SU-DHL-6 (cell line): ENCODE results near the gene ST3GAL6.

Experiments used
- H2AFZ ChIP-seq: fragments of 200-600 bp; sonication (generic); 2 replicates; pipeline ENCODE4 v1.6.1; 2014; ENCODE audit warnings: low read depth, mild to moderate bottlenecking, moderate library complexity, mixed read lengths, antibody characterized with exemption, low read length; ENCODE audit not compliant: severe bottlenecking
- H3F3A ChIP-seq: fragments of 200-600 bp; shearing (Covaris generic); 2 replicates; pipeline ENCODE4 v1.6.0; 2016; ENCODE audit warnings: antibody characterized with exemption, mild to moderate bottlenecking; ENCODE audit not compliant: insufficient read depth
- H3K27ac ChIP-seq: fragments of 200-600 bp; sonication (generic); 2 replicates; pipeline ENCODE4 v1.5.1; 2016; ENCODE audit warnings: low read depth, mild to moderate bottlenecking, low read length, moderate library complexity, mixed read lengths
- H3K27me3 ChIP-seq: fragments of 200-600 bp; sonication (generic), shearing (Covaris generic); 2 replicates; pipeline ENCODE4 v1.6.0; 2014; ENCODE audit warnings: mild to moderate bottlenecking, low read length
- H3K36me3 ChIP-seq: fragments of 200-600 bp; sonication (generic); 2 replicates; pipeline ENCODE4 v1.6.1; 2014; ENCODE audit warnings: mild to moderate bottlenecking, low read length, mixed read lengths
- H3K4me2 ChIP-seq: fragments of 300-600, 200-600 bp; shearing (Covaris generic), sonication (generic); 2 replicates; pipeline ENCODE4 v1.6.0; 2014; ENCODE audit warnings: low read length, low read depth, mild to moderate bottlenecking; ENCODE audit not compliant: poor library complexity, severe bottlenecking
- H3K4me3 ChIP-seq: fragments of 200-600 bp; sonication (generic); 2 replicates; pipeline ENCODE4 v1.5.1; 2014; ENCODE audit warnings: antibody characterized with exemption, low read length, mild to moderate bottlenecking, mixed read lengths; ENCODE audit not compliant: insufficient read depth, poor library complexity, severe bottlenecking
- H3K79me2 ChIP-seq: fragments of 200-600 bp; sonication (generic); 2 replicates; pipeline ENCODE4 v1.6.1; 2014; ENCODE audit warnings: mild to moderate bottlenecking, low read length, moderate library complexity; ENCODE audit not compliant: insufficient read depth
- H3K9ac ChIP-seq: fragments of 200-600 bp; sonication (generic); 2 replicates; pipeline ENCODE4 v1.7.0; 2014; ENCODE audit warnings: mild to moderate bottlenecking, low read length
- H3K9me2 ChIP-seq: fragments of 200-600 bp; sonication (generic); replicated peaks from 2 replicates; pipeline ENCODE4 v1.6.1; 2014; ENCODE audit warnings: low read length; ENCODE audit not compliant: insufficient read depth
- H3K9me3 ChIP-seq: fragments of 200-600 bp; sonication (generic); 2 replicates; pipeline ENCODE4 v1.6.1; 2014; ENCODE audit warnings: low read length, mixed read lengths; ENCODE audit not compliant: insufficient read depth
- H4K20me1 ChIP-seq: fragments of 200-600 bp; sonication (generic); 2 replicates; pipeline ENCODE4 v1.6.1; 2014; ENCODE audit warnings: low read depth, mild to moderate bottlenecking, antibody characterized with exemption, low read length, moderate library complexity, mixed read lengths
- EZH2phosphoT487 ChIP-seq: fragments of 200-600 bp; sonication (generic), shearing (Covaris generic); conservative IDR thresholded peaks from 2 replicates; pipeline ENCODE4 v1.6.1; 2018; ENCODE audit warnings: mild to moderate bottlenecking, antibody characterized with exemption, low read length, moderate library complexity, mixed read lengths
- TF ChIP-seq, protein P1 (sequence below): fragments of 200-600 bp; sonication (generic); IDR thresholded peaks from one replicate; pipeline ENCODE4 v1.5.1; 2017; ENCODE audit warnings: antibody characterized with exemption, mild to moderate bottlenecking, low read length, moderate library complexity; ENCODE audit not compliant: insufficient read depth, poor library complexity, severe bottlenecking

ST3GAL6 gene

GRCh38 chr3:98786364-98787006 lies 23.3 kb downstream of the ST3GAL6 start:
- Histone ChIP-seq H3K27ac (no peak overlapping the region), H3K4me3 (no peak overlapping the region), H3K4me2 (no peak overlapping the region), H3K9me2 (no peaks in the 10 kb centered on the region), H3K9me3 (no peaks in the 10 kb centered on the region), H3F3A (no peaks in the 10 kb centered on the region), H2AFZ (no peak overlapping the region), H3K9ac (no peak overlapping the region), H3K27me3 (no peaks in the 10 kb centered on the region), H3K36me3 (no peaks in the 10 kb centered on the region), H4K20me1 (no peaks in the 10 kb centered on the region), H3K79me2 (no peaks in the 10 kb centered on the region)
- TF ChIP-seq, protein P1, sequence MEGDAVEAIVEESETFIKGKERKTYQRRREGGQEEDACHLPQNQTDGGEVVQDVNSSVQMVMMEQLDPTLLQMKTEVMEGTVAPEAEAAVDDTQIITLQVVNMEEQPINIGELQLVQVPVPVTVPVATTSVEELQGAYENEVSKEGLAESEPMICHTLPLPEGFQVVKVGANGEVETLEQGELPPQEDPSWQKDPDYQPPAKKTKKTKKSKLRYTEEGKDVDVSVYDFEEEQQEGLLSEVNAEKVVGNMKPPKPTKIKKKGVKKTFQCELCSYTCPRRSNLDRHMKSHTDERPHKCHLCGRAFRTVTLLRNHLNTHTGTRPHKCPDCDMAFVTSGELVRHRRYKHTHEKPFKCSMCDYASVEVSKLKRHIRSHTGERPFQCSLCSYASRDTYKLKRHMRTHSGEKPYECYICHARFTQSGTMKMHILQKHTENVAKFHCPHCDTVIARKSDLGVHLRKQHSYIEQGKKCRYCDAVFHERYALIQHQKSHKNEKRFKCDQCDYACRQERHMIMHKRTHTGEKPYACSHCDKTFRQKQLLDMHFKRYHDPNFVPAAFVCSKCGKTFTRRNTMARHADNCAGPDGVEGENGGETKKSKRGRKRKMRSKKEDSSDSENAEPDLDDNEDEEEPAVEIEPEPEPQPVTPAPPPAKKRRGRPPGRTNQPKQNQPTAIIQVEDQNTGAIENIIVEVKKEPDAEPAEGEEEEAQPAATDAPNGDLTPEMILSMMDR, result no peak
- no peak for TF ChIP-seq EZH2phosphoT487

DNA sequence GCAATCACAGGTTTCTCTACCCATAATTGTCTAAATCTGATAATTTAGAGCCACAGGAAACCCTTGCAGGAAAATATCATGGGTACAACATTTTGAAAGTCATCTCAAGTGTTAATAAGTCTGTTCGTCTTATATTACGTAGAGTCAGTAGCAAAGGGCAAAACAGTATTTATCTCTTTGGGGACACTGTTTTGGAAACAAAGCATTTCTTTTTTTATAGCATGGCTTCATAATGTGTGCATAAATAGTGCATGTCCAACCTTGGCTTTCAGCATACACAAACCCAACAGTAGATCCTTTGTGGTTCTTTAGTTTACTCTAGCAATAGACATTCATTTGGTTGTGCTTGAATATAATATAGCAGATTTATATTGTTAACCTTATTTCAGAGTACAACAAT lies 24.0 kb downstream of the ST3GAL6 start:
- H3K9me3 ChIP-seq, result no peaks in the 10 kb centered on the region
- TF ChIP-seq EZH2phosphoT487, result no peak
- TF ChIP-seq, protein P1, result no peak
- no peaks in the 10 kb centered on the region for H3K79me2 ChIP-seq
- H3K36me3 ChIP-seq, result no peaks in the 10 kb centered on the region
- no peak overlapping the region for H3K27ac ChIP-seq
- no peaks in the 10 kb centered on the region for H4K20me1 ChIP-seq
- H3K4me2 ChIP-seq, result no peak overlapping the region
- no peak overlapping the region for H3K4me3 ChIP-seq
- no peak overlapping the region for H3K9ac ChIP-seq
- H3K27me3 ChIP-seq, result no peaks in the 10 kb centered on the region
- no peaks in the 10 kb centered on the region for H3F3A ChIP-seq
- H3K9me2 ChIP-seq, result no peaks in the 10 kb centered on the region
- H2AFZ ChIP-seq, result no peak overlapping the region

DNA sequence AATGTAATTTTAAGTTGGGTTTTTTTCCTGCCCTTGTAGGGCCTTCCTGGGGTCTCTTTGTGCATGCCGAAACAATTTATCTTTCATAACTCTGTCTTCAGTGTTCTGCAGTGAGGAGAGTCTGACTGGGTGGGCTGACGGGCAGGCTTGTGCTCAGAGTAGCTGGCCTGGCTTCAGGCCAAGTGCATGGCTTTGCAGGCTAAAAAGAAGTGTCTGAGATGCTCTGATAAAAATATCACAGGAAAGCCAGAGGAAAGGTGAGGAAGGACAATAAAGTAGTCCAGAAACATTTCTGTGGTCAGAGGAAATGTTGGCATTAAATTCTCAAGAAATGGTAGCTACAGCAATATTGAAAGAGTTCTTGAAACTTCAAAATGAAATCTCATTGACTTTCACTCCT lies 25.5 kb downstream of the ST3GAL6 start:
- TF ChIP-seq, protein P1, result no peak
- TF ChIP-seq EZH2phosphoT487, result no peak
- Histone ChIP-seq H3K79me2 (no peaks in the 10 kb centered on the region), H3K4me2 (no peak overlapping the region), H4K20me1 (no peaks in the 10 kb centered on the region), H3K9me3 (no peaks in the 10 kb centered on the region), H3K4me3 (no peak overlapping the region), H3K36me3 (no peaks in the 10 kb centered on the region), H3F3A (no peaks in the 10 kb centered on the region), H3K9me2 (no peaks in the 10 kb centered on the region), H2AFZ (no peak overlapping the region), H3K9ac (no peak overlapping the region), H3K27ac (no peak overlapping the region), H3K27me3 (no peaks in the 10 kb centered on the region)
